Measurements from ENCODE around the gene KCNMA1. TPM values are rescaled to one million over a fixed set of nuclear protein-coding genes. Genes with fewer than 3 reads are reported as not detected.
A peak's percentile ranks its signal among the peaks of the same experiment; 100 is the strongest.

KCNMA1 gene
- total RNA-seq, 1 experiment from 2014 or later, result 143 TPM

DNA sequence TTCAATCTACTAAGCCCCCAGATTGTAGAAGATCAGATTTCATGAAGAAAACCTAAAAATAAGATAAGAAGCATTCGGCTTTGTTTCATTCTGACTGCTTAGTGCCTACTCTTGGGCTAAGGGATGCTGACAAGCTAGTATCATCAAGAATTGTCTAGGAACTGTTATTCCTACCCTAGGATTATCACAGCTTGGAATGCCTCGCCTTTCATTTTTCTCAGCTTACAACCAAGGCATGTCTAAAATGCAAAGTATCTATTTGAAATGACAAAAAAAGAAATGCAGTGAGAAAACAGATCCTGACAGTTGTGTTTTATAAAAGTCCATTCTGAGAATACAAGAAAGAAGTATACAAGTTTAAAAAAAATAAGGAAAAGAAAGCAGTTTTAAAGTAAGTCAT lies 441.0 kb downstream of the KCNMA1 start:
- no peaks in the 10 kb centered on the region for H3K9me2 ChIP-seq (replicated peaks; ENCODE audit: low read length)
- no peaks in the 10 kb centered on the region for H3K27me3 ChIP-seq (ENCODE audit: low read length)
- H2AFZ ChIP-seq (ENCODE audit: low read length), result no peak overlapping the region
- intact Hi-C loops (cut with micrococcal nuclease), result no loop called here
- no peak overlapping the region for H3K4me2 ChIP-seq (ENCODE audit: low read length)
- ATAC-seq (no peak), DNase-seq (no peak)
- TF ChIP-seq EZH2 (IDR thresholded peaks at IDR 0.05; ENCODE audit: low read length, unreplicated experiment) (no peak), EZH2phosphoT487 (IDR thresholded peaks at IDR 0.05; ENCODE audit: borderline replicate concordance, low read length) (no peak)
- TF ChIP-seq, protein P1, sequence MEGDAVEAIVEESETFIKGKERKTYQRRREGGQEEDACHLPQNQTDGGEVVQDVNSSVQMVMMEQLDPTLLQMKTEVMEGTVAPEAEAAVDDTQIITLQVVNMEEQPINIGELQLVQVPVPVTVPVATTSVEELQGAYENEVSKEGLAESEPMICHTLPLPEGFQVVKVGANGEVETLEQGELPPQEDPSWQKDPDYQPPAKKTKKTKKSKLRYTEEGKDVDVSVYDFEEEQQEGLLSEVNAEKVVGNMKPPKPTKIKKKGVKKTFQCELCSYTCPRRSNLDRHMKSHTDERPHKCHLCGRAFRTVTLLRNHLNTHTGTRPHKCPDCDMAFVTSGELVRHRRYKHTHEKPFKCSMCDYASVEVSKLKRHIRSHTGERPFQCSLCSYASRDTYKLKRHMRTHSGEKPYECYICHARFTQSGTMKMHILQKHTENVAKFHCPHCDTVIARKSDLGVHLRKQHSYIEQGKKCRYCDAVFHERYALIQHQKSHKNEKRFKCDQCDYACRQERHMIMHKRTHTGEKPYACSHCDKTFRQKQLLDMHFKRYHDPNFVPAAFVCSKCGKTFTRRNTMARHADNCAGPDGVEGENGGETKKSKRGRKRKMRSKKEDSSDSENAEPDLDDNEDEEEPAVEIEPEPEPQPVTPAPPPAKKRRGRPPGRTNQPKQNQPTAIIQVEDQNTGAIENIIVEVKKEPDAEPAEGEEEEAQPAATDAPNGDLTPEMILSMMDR (conservative IDR thresholded peaks at IDR 0.05; ENCODE audit: low read depth, low read length), result no peak
- H3K36me3 ChIP-seq (ENCODE audit: low read depth, low read length), result no peaks in the 10 kb centered on the region
- ChIA-PET CTCF (interaction anchor here (0.9 to 1.0 kb wide), 2 partner anchors 23 to 195 kb away, joined by 3 read pairs; no protein-coding TSS in a partner anchor), POLR2A (ENCODE audit: unreplicated experiment) (no interaction called here)
- no TSS peak for BruUV-seq (replicated peaks)
- H3K79me2 ChIP-seq (ENCODE audit: low read length), result no peaks in the 10 kb centered on the region
- no peaks in the 10 kb centered on the region for H3K9me3 ChIP-seq (ENCODE audit: low read length)
- H3K27ac ChIP-seq (ENCODE audit: low read length), result no peak overlapping the region
- H3K4me3 ChIP-seq (ENCODE audit: low read length), result no peak overlapping the region
- peaks cover 5% of the 10 kb centered on the region for H3F3A ChIP-seq (ENCODE audit: low read length, unreplicated experiment)
- H3K9ac ChIP-seq (ENCODE audit: low read length), result no peak overlapping the region
- H3K4me1 ChIP-seq (ENCODE audit: insufficient read depth, low read length), result peaks cover 46% of the 10 kb centered on the region
- no peaks in the 10 kb centered on the region for H4K20me1 ChIP-seq (ENCODE audit: low read length)

DNA sequence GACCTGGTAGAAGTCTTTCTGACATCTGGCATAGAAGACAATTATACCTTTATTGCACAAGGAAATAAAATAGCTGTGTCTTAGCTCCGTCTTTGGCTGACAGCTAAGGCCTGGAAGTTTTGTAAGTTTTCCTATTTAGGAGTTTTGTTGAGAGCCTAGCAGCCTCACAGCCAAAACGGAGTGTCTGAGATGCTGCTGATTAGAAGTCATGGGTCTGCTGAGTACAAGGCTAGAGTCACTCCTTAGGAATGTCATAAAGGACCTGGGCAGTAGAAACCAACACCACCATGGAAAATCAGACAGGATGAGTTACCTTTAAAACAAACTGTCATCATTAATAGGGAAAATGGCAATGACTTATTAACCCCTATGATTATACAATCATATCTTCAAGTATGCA lies 442.5 kb downstream of the KCNMA1 start:
- BruUV-seq (replicated peaks), result no TSS peak
- Histone ChIP-seq H3F3A (ENCODE audit: low read length, unreplicated experiment) (peaks cover 5% of the 10 kb centered on the region), H3K9ac (ENCODE audit: low read length) (peak overlapping the region; percentile 0; the same call in 1 of the 2 replicates), H3K4me3 (ENCODE audit: low read length) (0 out of 2 replicates have a peak overlapping the region, but pooled peaks have one; percentile 0), H3K9me2 (replicated peaks; ENCODE audit: low read length) (peaks cover 3% of the 10 kb centered on the region; the same call in 1 of the 2 replicates), H3K79me2 (ENCODE audit: low read length) (no peaks in the 10 kb centered on the region), H3K9me3 (ENCODE audit: low read length) (no peaks in the 10 kb centered on the region), H3K27me3 (ENCODE audit: low read length) (no peaks in the 10 kb centered on the region), H4K20me1 (ENCODE audit: low read length) (no peaks in the 10 kb centered on the region), H3K4me1 (ENCODE audit: insufficient read depth, low read length) (peaks cover 46% of the 10 kb centered on the region), H3K36me3 (ENCODE audit: low read depth, low read length) (no peaks in the 10 kb centered on the region), H2AFZ (ENCODE audit: low read length) (0 out of 2 replicates have a peak overlapping the region, but pooled peaks have one; percentile 0), H3K4me2 (ENCODE audit: low read length) (peak overlapping the region; percentile 35), H3K27ac (ENCODE audit: low read length) (peak overlapping the region; percentile 41)
- intact Hi-C loops (cut with micrococcal nuclease), result loop anchor here (1.0 to 2.0 kb wide), 6 partner anchors 27 to 198 kb away; no protein-coding TSS in a partner anchor
- peak; percentile 99 for ATAC-seq
- CTCF ChIA-PET, result interaction anchor here (0.6 to 1.0 kb wide), 5 partner anchors 13 to 674 kb away, joined by 3 to 5 read pairs (median 4); no protein-coding TSS in a partner anchor
- peak; percentile 100 for DNase-seq
- POLR2A ChIA-PET (ENCODE audit: unreplicated experiment), result interaction anchor here (0.5 to 1.2 kb wide), 7 partner anchors 8 to 161 kb away, joined by 3 to 11 read pairs (median 4); no protein-coding TSS in a partner anchor
- TF ChIP-seq EZH2 (IDR thresholded peaks at IDR 0.05; ENCODE audit: low read length, unreplicated experiment) (no peak), EZH2phosphoT487 (IDR thresholded peaks at IDR 0.05; ENCODE audit: borderline replicate concordance, low read length) (no peak)
- TF ChIP-seq, protein P1 (conservative IDR thresholded peaks at IDR 0.05; ENCODE audit: low read depth, low read length), result no peak

GRCh38 chr10:77193001-77193400 lies 444.6 kb downstream of the KCNMA1 start:
- Histone ChIP-seq H4K20me1 (ENCODE audit: low read length) (no peaks in the 10 kb centered on the region), H3F3A (ENCODE audit: low read length, unreplicated experiment) (peaks cover 5% of the 10 kb centered on the region), H3K4me3 (ENCODE audit: low read length) (no peak overlapping the region), H3K9me2 (replicated peaks; ENCODE audit: low read length) (peaks cover 6% of the 10 kb centered on the region; the same call in 1 of the 2 replicates), H3K27me3 (ENCODE audit: low read length) (no peaks in the 10 kb centered on the region), H3K9me3 (ENCODE audit: low read length) (no peaks in the 10 kb centered on the region), H3K27ac (ENCODE audit: low read length) (no peak overlapping the region), H2AFZ (ENCODE audit: low read length) (no peak overlapping the region), H3K36me3 (ENCODE audit: low read depth, low read length) (no peaks in the 10 kb centered on the region), H3K79me2 (ENCODE audit: low read length) (no peaks in the 10 kb centered on the region), H3K4me1 (ENCODE audit: insufficient read depth, low read length) (peaks cover 46% of the 10 kb centered on the region), H3K9ac (ENCODE audit: low read length) (no peak overlapping the region), H3K4me2 (ENCODE audit: low read length) (peak overlapping the region; percentile 33)
- POLR2A ChIA-PET (ENCODE audit: unreplicated experiment), result interaction anchor here (0.5 kb wide), 1 partner anchor 80 kb away, joined by 4 read pairs; no protein-coding TSS in a partner anchor
- no peak for DNase-seq
- TF ChIP-seq, protein P1 (conservative IDR thresholded peaks at IDR 0.05; ENCODE audit: low read depth, low read length), result no peak
- TF ChIP-seq EZH2phosphoT487 (IDR thresholded peaks at IDR 0.05; ENCODE audit: borderline replicate concordance, low read length) (no peak), EZH2 (IDR thresholded peaks at IDR 0.05; ENCODE audit: low read length, unreplicated experiment) (no peak)
- no TSS peak for BruUV-seq (replicated peaks)
- CTCF ChIA-PET, result interaction anchor here (0.9 kb wide), 1 partner anchor 25 kb away, joined by 4 read pairs; no protein-coding TSS in a partner anchor
- intact Hi-C loops (cut with micrococcal nuclease), result no loop called here
- no peak for ATAC-seq

Data from PC-3 (cell line).